Activated naive CD4-positive, alpha-beta T cell treated with anti-CD3 and anti-CD28 coated beads, Interleukin-2, amount 50 U/mL, for 72 hours (primary cell): ENCODE data around the gene RAPGEF2. TPM values are rescaled to one million over a fixed set of nuclear protein-coding genes. Genes with fewer than 3 reads are reported as not detected.
"Not testable (repeated sequence)": the region's sequence is repeated elsewhere in the genome, so short reads cannot be mapped to it uniquely, and the experiment has no call there.

Experiments used
- ATAC-seq, 2 donors: fragments of 150-1000 bp; cut with Tn5 transposase; 2 replicates each; pipeline ENCODE4 v1.10.0; 2021; ENCODE audit warnings: mild to moderate bottlenecking in 2 of 2, moderate library complexity in 2 of 2
- DNase-seq, 2 donors: peaks; one replicate each; pipeline ENCODE4 v3.0.0; 2021 to 2022; ENCODE audit warnings: low spot score in 2 of 2
- H3K27ac Mint-ChIP-seq, 2 donors: one replicate each; pipeline ENCODE4 v1.8.0; 2022; ENCODE audit warnings: mild to moderate bottlenecking in 2 of 2, mixed read lengths in 2 of 2
- H3K36me3 Mint-ChIP-seq, 2 donors: one replicate each; pipeline ENCODE4 v1.8.0; 2022; ENCODE audit warnings: mixed read lengths in 2 of 2
- H3K9me3 Mint-ChIP-seq, 2 donors: one replicate each; pipeline ENCODE4 v1.8.0; 2022; ENCODE audit warnings: mixed read lengths in 2 of 2
- total RNA-seq, 2 donors: library from RNA; stranded (reverse); gene quantifications; one replicate each; pipeline ENCODE4 v1.2.3, GENCODE V29; 2022

The RAPGEF2 gene
- total RNA-seq, 2 donors from 2014 or later = 11.1 to 34.8 TPM

DNA sequence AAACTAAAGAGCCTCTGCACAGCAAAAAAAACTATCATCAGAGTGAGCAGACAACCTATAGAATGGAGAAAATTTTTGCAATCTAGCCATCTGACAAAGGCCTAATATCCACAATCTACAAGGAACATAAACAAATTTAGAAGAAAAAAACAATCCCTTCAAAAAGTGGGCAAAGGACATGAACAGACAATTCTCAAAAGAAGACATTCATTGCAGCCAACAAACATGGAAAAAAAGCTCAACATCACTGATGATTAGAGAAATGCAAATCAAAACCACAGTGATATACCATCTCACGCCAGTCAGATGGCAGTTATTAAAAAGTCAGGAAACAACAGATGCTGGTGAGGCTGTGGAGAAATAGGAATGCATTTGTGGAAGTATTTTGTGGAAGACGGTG lies 13.2 kb downstream of the RAPGEF2 start:
- not testable (repeated sequence) for ATAC-seq, DNase-seq, H3K27ac Mint-ChIP-seq, H3K9me3 Mint-ChIP-seq
- peaks cover 0 to 32% of the 10 kb centered on the region in 2 donors for H3K36me3 Mint-ChIP-seq

DNA sequence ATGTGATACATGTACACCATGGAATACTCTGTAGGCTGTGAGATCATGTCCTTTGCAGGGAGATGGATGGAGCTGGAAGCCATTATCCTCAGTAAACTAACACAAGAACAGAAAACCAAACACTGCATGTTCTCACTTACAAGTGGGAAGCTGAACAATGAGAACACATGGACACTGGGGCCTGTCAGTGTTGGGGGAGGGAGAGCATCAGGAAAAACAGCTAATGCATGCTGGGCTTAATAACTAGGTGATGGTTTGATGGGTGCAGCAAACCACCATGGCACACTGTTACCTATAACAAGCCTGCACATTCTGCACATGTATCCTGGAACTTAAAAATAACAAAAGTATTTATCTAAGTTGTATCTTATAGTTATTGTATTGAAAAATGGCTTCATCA lies 13.8 kb downstream of the RAPGEF2 start:
- ATAC-seq = not testable (repeated sequence)
- peaks cover 0 to 28% of the 10 kb centered on the region in 2 donors for H3K36me3 Mint-ChIP-seq

DNA sequence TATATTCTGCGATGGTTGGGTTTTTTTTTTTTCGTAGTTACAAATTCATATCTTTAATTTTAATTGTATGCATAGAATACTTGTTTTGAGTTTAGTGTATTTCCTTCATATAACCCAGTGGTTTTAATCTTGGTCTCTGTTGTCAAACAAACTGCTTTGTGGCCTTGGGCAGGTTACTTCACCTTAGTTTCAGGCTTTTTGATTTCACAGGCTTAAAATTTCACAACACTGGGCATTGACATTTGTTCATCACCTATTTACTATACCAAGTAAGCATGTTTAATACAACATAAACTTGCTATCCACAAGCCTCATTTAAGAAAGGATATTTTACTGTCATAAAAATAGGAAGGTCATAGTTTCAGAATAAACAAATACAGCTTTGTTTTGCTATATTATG lies 14.7 kb downstream of the RAPGEF2 start:
- Mint-ChIP-seq H3K9me3 (peaks cover 0 to 4% of the 10 kb centered on the region in 2 donors), H3K27ac (no peak overlapping the region), H3K36me3 (peaks cover 0 to 23% of the 10 kb centered on the region in 2 donors)
- DNase-seq (no peak), ATAC-seq (no peak)

More for the DNA sequence above, 13.8 kb downstream of the RAPGEF2 start:
- not testable (repeated sequence) for DNase-seq, H3K27ac Mint-ChIP-seq, H3K9me3 Mint-ChIP-seq

DNA sequence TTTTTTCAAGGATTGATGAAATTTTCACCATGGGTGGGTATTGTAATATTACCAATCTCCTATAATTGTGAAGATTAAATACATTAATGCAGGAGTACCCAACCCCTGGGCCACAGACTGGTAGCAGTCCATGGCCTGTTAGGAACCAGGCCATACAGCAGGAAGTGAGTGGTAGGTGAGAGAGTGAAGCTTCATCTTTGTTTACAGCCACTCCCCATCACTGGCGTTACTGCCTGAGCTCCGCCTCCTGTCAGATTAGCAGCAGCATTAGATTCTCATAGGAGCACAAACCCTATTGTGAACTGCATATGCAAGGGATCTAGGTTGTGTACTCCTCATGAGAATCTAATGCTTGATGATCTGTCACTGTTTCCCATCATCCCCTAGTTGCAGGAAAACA lies 15.1 kb downstream of the RAPGEF2 start:
- H3K36me3 Mint-ChIP-seq = peaks cover 0 to 19% of the 10 kb centered on the region in 2 donors
- no peak overlapping the region for H3K27ac Mint-ChIP-seq
- DNase-seq = no peak
- H3K9me3 Mint-ChIP-seq = peaks cover 0 to 1% of the 10 kb centered on the region in 2 donors
- no peak for ATAC-seq

DNA sequence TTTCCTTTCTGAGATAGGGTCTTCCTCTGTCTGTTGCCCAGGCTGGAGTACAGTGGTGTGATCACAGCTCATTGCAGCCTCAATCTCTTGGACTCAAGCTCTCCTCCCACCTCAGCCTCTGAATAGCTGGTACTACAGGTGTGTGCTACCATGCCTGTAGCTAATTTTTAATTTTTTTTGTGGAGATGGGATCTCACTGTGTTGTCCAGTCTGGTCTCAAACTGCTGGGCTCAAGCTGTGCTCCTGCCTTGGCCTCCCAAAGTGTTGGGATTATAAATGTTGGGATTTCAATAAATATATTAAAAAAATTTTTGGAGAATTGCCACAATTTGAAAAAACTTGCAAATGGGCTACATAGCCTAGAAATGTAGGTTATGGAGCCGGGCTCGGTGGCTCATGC lies 18.5 kb downstream of the RAPGEF2 start:
- Mint-ChIP-seq H3K36me3 (peaks cover 0 to 6% of the 10 kb centered on the region in 2 donors), H3K9me3 (no peaks in the 10 kb centered on the region), H3K27ac (peak overlapping the region in 1 of 2 donors; percentile 85)
- no peak for DNase-seq
- no peak for ATAC-seq

DNA sequence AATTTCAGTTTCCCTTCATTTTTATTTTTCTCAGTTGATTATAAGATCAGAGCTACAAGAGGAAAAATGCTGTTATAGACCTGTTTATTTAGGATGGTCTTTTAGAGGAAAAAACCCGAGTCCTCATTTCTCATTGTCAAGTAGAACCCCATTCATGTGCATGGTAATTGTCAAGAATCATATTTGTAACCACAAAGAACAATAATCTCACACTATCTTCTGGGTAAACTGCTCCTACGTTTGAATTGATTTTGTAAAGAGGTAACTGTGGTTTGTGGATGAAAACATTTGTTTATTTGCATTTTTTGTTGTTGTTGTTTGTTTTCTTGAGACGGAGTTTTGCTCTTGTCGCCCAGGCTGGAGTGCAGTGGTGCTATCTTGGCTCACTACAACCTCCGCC lies 23.8 kb downstream of the RAPGEF2 start:
- H3K9me3 Mint-ChIP-seq = no peaks in the 10 kb centered on the region
- H3K36me3 Mint-ChIP-seq = peaks cover 0 to 6% of the 10 kb centered on the region in 2 donors
- DNase-seq = no peak
- H3K27ac Mint-ChIP-seq = no peak overlapping the region
- no peak for ATAC-seq

DNA sequence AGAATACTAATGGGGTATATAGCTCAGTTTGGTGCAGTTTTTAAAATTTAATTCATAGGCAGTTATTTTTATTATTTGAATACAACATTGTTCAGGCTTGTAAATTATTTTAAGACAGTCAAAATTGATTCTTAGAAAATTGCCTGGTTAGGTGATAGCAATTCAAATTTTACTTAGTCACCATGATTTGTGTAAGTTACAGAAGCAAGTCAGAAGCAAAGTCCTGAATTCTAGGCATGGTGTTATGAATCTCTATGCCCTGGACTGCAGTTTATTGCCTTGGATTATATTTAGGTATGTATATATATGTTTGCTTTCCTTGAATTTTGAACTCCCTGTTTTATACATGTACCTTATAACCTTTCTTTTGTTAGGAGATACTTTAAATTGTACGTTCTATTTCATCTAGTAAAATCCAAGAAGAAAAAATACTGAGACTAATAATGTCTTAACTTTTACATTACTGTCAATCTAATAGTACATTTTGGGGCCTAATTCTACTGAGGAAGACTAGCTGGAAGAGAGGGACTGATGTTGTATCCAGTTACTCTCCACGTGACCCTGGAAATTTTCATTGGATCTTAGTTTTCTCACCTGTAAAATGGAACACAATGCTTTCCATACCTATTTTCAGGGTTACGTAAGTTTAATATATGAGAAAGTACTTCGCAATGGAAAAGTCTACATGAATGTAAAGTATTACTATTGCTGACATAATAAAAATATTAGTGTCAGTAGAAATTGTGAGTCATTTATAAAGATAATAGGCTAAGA lies 25.1 kb downstream of the RAPGEF2 start:
- ATAC-seq (no peak), DNase-seq (no peak)
- H3K36me3 Mint-ChIP-seq = peaks cover 0 to 6% of the 10 kb centered on the region in 2 donors
- no peaks in the 10 kb centered on the region for H3K9me3 Mint-ChIP-seq
- H3K27ac Mint-ChIP-seq = no peak overlapping the region

DNA sequence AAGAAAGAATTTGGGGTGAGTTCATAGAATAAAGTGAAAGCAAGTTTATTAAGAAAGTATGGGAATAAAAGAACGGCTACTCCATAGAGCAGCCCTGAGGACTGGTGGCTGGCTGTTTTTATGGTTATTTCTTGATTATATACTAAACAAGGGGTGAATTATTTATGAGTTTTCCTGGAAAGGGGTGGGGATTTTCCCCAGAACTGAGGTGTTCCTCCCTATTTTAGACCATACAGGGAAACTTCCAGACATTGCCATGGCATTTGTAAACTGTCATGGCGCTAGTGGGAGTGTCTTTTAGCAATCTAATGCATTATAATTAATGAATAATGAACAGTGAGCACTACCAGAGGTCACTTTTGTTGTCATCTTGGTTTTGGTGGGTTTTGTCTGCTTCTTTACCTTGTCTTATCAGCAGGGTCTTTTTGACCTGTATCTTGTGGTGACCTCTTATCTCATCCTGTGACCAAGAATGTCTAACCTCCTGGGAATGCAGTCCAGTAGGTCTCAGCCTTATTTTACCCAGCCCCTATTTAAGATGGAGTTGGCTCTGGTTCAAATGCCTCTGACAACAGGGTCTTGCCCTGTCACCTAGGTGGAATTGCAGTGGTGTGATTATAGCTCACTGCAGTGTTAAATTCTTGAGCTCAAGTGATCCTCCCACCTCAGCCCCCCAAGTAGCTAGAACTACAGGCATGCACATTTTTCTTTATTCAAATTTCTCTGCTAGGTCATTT lies 27.1 kb downstream of the RAPGEF2 start:
- ATAC-seq (no peak), DNase-seq (no peak)
- H3K36me3 Mint-ChIP-seq = peaks cover 0 to 6% of the 10 kb centered on the region in 2 donors
- no peaks in the 10 kb centered on the region for H3K9me3 Mint-ChIP-seq
- H3K27ac Mint-ChIP-seq = no peak overlapping the region

DNA sequence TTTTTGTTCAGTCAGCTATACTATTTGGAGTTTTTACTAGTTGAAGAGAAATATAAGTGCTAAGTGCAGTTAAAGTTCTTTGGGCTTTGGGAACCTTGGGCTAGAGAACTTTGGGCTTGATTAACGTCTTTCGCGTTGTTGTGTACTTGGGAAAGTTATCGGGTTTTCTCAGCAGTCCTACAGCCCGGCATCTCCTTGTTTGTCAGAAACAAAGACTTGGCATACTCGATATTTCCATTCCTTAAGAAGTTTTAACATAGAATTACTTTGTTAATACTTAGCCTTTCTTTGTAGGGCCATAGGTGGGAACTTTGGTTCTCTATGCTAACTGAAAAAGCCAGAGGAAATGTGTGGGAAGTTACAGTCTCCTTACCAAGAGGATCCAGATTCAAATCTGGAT lies 28.7 kb downstream of the RAPGEF2 start:
- ATAC-seq (no peak), DNase-seq (no peak)
- no peak overlapping the region for H3K27ac Mint-ChIP-seq
- peaks cover 0 to 10% of the 10 kb centered on the region in 2 donors for H3K36me3 Mint-ChIP-seq
- no peaks in the 10 kb centered on the region for H3K9me3 Mint-ChIP-seq

DNA sequence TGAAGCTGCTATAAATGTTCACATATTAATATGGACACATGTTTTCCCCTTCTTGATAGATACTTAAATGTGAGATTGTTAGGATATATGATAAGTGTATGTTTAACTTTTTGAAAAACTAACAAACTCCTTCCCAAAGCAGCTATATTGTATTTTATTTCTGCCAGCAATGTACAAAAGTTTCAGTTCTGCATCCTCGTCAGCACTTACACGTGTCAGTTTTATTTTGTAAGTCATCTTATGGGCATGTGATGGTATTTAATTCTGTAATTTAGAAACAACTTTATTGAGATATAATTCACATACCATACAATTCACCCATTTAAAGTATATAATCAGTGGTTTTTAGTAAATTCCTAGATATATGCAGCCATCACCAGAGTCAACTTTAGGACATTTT lies 31.6 kb downstream of the RAPGEF2 start:
- Mint-ChIP-seq H3K9me3 (no peaks in the 10 kb centered on the region), H3K36me3 (peaks cover 0 to 10% of the 10 kb centered on the region in 2 donors), H3K27ac (no peak overlapping the region)
- ATAC-seq (no peak), DNase-seq (no peak)

DNA sequence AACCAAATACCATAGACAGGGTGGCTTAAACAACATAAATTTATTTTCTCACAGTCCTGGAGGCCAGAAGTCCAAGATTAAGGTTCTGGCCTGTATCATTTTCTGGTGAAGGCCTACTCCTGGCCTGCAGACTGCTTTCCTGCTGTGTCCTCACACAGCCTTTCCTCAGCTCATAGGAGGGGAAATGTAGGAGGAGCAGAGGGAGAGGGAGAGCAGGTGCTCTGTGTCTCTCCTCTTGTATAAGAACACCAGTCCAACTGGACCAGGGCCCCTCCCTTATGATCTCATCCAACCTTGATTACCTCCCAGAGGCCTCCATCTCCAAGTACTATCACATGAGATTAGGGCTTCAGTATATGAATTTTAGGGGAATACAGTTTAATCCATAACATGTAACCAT lies 34.3 kb downstream of the RAPGEF2 start:
- Mint-ChIP-seq H3K9me3 (no peaks in the 10 kb centered on the region), H3K27ac (no peak overlapping the region), H3K36me3 (peaks cover 0 to 10% of the 10 kb centered on the region in 2 donors)
- DNase-seq (no peak), ATAC-seq (no peak)

DNA sequence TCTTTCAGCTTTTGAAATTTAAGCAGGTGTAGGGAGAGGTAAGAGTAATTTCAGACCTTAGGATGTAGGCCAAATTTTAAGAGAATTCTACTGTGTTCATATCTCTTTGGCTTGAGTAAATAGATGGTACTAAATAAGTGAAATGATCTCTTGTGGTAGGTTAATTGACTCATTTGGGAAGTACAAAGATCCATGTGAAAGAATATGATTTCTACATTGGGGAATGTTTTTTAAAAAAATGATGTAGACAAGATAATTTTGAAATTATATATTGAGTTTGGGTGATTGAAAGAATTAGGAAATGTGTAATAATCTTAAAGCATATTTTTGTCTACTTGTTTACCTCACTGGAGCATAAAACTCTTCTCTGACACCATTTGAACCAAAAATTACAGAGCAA lies 35.6 kb downstream of the RAPGEF2 start:
- ATAC-seq = no peak
- DNase-seq = no peak
- Mint-ChIP-seq H3K36me3 (peaks cover 0 to 10% of the 10 kb centered on the region in 2 donors), H3K9me3 (no peaks in the 10 kb centered on the region), H3K27ac (no peak overlapping the region)

DNA sequence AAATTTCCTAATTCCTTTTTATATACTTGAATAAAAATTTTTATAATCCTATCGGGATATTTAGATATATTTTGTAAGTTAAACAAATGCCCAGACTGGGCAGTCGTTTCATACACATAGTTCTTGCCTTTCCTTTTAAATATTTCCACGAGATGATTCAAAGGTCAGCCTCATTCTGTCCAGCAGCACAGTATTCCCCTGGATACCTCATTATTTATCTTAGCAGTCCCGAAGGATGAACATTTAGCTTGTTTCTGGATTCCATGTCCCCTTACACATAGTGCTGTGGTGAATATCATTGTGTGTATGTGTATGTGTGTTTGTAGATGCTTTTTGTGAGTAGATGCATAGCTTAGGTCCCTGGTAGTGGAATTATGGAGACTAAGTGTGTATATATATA lies 38.3 kb downstream of the RAPGEF2 start:
- Mint-ChIP-seq H3K9me3 (no peaks in the 10 kb centered on the region), H3K27ac (no peak overlapping the region), H3K36me3 (no peaks in the 10 kb centered on the region)
- ATAC-seq (no peak), DNase-seq (no peak)

DNA sequence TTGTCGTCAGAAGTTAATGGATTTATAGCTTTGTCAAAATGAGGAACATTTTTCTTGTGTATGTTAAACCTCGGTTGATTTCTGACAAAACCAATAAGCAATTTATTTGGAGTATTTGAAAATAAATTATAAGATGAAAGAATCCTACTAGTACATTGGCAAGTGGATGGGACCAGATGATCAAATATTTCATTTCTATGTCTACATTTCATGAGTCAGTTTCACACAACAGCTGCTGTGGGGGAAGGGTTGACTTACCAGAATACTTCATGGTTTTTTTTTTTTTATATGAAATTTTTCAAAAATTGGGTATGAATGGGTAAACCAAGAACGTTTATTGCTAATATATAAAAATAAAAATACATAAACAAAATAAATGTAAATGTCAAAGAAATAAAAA lies 39.4 kb downstream of the RAPGEF2 start:
- H3K36me3 Mint-ChIP-seq = no peaks in the 10 kb centered on the region
- no peaks in the 10 kb centered on the region for H3K9me3 Mint-ChIP-seq
- ATAC-seq (no peak), DNase-seq (no peak)
- H3K27ac Mint-ChIP-seq = no peak overlapping the region

DNA sequence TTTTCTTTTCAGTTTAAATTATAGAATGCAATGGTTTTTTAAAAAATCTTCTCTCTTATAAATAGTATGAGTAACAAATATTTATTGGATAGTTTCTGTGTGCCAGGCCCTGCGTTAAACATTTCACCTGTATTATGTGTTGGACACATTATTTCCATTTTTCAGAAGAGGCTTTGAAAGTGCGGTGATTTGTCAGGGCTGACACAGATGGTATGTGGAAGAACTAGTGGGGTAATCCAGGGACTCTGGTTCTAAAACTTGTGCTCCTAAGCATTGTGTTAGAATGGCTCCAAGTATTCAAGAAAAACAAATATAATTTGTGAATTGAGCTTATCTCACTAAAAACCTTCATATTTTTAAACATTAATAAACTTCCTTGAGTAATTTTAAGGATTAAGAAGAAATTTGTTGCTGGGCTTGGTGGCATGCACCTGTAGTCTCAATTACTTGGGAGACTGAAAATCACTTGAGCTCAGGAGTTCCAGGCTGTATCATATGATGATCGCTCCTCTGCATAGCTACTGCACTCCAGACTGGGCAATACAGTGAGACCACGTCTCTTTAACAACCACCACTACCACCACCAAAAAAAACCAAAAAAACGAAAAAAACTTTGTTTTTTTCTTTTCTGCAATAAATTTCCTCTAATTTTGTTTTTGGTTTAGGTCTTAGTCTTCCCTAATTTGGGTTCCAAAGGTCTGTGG lies 40.0 kb downstream of the RAPGEF2 start:
- ATAC-seq (no peak), DNase-seq (no peak)
- Mint-ChIP-seq H3K27ac (no peak overlapping the region), H3K9me3 (no peaks in the 10 kb centered on the region), H3K36me3 (no peaks in the 10 kb centered on the region)

DNA sequence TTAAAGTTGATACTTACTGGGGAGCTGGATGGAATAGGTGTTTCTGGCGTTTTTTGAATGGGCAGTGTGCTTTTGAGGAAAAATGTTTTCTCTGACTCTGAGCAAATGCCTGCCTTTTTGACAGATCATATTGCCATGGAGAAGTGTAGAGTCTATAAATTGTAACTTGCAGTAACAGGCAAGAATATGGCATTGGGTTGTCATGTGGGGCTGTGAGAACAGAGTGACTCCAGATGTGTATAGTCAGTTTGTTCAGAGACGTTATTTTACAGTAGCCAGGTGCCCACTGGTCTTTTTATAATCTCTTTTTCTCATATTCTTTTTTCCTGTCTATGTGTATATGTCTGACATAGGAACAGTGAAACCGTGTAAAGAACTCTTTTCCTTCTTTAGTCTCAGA lies 40.8 kb downstream of the RAPGEF2 start:
- DNase-seq (no peak), ATAC-seq (no peak)
- H3K9me3 Mint-ChIP-seq = no peaks in the 10 kb centered on the region
- no peaks in the 10 kb centered on the region for H3K36me3 Mint-ChIP-seq
- no peak overlapping the region for H3K27ac Mint-ChIP-seq

DNA sequence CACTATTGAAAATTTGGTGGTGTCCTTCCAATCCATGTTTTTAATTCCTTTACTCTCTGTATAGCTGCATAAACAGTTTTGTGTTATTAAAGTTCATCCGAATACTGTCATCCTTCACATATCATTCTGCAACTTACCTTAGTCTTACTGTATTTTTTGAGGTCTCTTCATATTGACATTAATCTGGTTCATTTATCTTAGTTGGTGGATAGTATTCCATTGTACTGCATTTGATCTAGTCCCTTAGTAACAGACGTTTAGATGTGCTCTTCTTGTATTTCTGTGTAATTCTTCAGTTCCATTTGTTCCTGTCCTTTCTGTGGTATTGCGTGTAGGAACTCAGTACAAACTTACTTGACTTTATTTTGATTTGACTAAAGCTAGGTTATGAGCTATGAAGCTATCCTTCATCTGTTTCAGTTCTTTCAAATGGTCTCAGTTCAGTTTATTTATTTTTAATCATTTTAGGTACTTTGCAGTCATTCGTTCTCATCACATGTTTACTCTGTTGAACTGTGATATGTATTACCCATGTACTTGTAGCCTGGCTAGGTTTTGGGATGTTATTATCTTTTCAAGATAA lies 41.3 kb downstream of the RAPGEF2 start:
- ATAC-seq (no peak), DNase-seq (no peak)
- H3K27ac Mint-ChIP-seq = no peak overlapping the region
- no peaks in the 10 kb centered on the region for H3K36me3 Mint-ChIP-seq
- H3K9me3 Mint-ChIP-seq = no peaks in the 10 kb centered on the region
